ENCODE data around the gene ESPN.

- TF ChIP-seq ZBTB21 (tag by site-specific recombination; IDR thresholded peaks at IDR 0.05) (no peak), KLF17 (tag by site-specific recombination; IDR thresholded peaks at IDR 0.05) (no peak), ZNF596 (tag by site-specific recombination; IDR thresholded peaks at IDR 0.05) (no peak)
- TF ChIP-seq, protein P1, sequence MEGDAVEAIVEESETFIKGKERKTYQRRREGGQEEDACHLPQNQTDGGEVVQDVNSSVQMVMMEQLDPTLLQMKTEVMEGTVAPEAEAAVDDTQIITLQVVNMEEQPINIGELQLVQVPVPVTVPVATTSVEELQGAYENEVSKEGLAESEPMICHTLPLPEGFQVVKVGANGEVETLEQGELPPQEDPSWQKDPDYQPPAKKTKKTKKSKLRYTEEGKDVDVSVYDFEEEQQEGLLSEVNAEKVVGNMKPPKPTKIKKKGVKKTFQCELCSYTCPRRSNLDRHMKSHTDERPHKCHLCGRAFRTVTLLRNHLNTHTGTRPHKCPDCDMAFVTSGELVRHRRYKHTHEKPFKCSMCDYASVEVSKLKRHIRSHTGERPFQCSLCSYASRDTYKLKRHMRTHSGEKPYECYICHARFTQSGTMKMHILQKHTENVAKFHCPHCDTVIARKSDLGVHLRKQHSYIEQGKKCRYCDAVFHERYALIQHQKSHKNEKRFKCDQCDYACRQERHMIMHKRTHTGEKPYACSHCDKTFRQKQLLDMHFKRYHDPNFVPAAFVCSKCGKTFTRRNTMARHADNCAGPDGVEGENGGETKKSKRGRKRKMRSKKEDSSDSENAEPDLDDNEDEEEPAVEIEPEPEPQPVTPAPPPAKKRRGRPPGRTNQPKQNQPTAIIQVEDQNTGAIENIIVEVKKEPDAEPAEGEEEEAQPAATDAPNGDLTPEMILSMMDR (tag by site-specific recombination; IDR thresholded peaks at IDR 0.05): no peak
Measured at GRCh38 chr1:6504887-6505286, 80.3 kb downstream of the ESPN start.
